Lower leg skin (tissue), 4 donors: ENCODE results near the gene C9orf40. TPM values are rescaled to one million over a fixed set of nuclear protein-coding genes. Genes with fewer than 3 reads are reported as not detected.

Source experiments
- DNase-seq, 2 donors: peaks; one replicate each; pipeline ENCODE4 v3.0.0-alpha.2; 2019; ENCODE audit warnings: low spot score in 2 of 2
- H3K4me3 ChIP-seq: fragments of 200-600 bp; sonication (generic); 2 replicates; pipeline ENCODE4 v1.5.1; 2017; ENCODE audit warnings: mild to moderate bottlenecking, low read depth; ENCODE audit not compliant: poor library complexity, severe bottlenecking
- CTCF ChIP-seq, 3 donors: fragments of 450-650 bp; IDR thresholded peaks; one replicate each; pipeline ENCODE4 v1.5.1; 2016; ENCODE audit warnings: antibody characterized with exemption in 3 of 3, mild to moderate bottlenecking in 3 of 3, moderate library complexity in 2 of 3
- POLR2A ChIP-seq, 2 donors: fragments of 450-650 bp; IDR thresholded peaks; one replicate each; pipeline ENCODE4 v1.6.1; 2016 to 2017; ENCODE audit warnings: antibody characterized with exemption in 2 of 2, mild to moderate bottlenecking in 1 of 2, moderate library complexity in 1 of 2
- WGBS, 2 donors: methylation state at CpG; one replicate each; pipeline ENCODE4 v1.1.5; 2018; 5-methylcytosine and 5-hydroxymethylcytosine counted together
- intact Hi-C: fragments of 100-400 bp; cut with DNase I; formaldehyde crosslinking; loops from one replicate; pipeline ENCODE4 v1.15.0; 2023; ENCODE audit warnings: low total_unique reads
- total RNA-seq, 4 donors: library from RNA; depleted of rRNA; stranded (reverse); fragments of >200 nt; gene quantifications; one replicate each; pipeline ENCODE4 v1.1.0, GENCODE V29; 2016

Gene C9orf40
- total RNA-seq, 4 donors from 2014 or later: 2.1 to 4.6 (median 3.1) TPM

GRCh38 chr9:74949859-74950855 lies 2.6 kb downstream of the C9orf40 start:
- no peak for DNase-seq
- H3K4me3 ChIP-seq: no peak overlapping the region
- 80 to 83% methylated on average over 10 of the region's 10 CpGs for WGBS, 2 donors
- intact Hi-C loops: no loop called here
- TF ChIP-seq POLR2A (IDR thresholded peaks at IDR 0.05) (no peak), CTCF (IDR thresholded peaks at IDR 0.05) (no peak)

- H3K4me3 ChIP-seq: no peak overlapping the region
- TF ChIP-seq POLR2A (IDR thresholded peaks at IDR 0.05) (no peak), CTCF (IDR thresholded peaks at IDR 0.05) (no peak)
- DNase-seq: no peak
- intact Hi-C loops: no loop called here
- 89 to 97% methylated on average over 2 of the region's 2 CpGs for WGBS, 2 donors
Measured at GRCh38 chr9:74948937-74949336, 3.8 kb downstream of the C9orf40 start.

GRCh38 chr9:74946686-74947085 lies 6.0 kb downstream of the C9orf40 start:
- no peak overlapping the region for H3K4me3 ChIP-seq
- intact Hi-C loops: no loop called here
- TF ChIP-seq CTCF (IDR thresholded peaks at IDR 0.05) (no peak), POLR2A (IDR thresholded peaks at IDR 0.05) (no peak)
- DNase-seq: no peak

GRCh38 chr9:74942801-74943200 lies 9.9 kb downstream of the C9orf40 start:
- no peak for DNase-seq
- TF ChIP-seq POLR2A (IDR thresholded peaks at IDR 0.05) (no peak), CTCF (IDR thresholded peaks at IDR 0.05) (no peak)
- intact Hi-C loops: no loop called here
- no peak overlapping the region for H3K4me3 ChIP-seq
- 48 to 66% methylated on average over 3 of the region's 3 CpGs for WGBS, 2 donors

GRCh38 chr9:74940600-74940999 lies 12.1 kb downstream of the C9orf40 start:
- TF ChIP-seq POLR2A (IDR thresholded peaks at IDR 0.05) (no peak), CTCF (IDR thresholded peaks at IDR 0.05) (no peak)
- H3K4me3 ChIP-seq: no peak overlapping the region
- DNase-seq: no peak
- intact Hi-C loops: no loop called here
- WGBS, 2 donors: 41 to 70% methylated on average over 4 of the region's 4 CpGs
